Nephron (organoid): Measurements from ENCODE around the gene RFC4.
"Not testable (repeated sequence)": the region's sequence is repeated elsewhere in the genome, so short reads cannot be mapped to it uniquely, and the experiment has no call there.

Source experiments
- H3K27ac Mint-ChIP-seq, 3 experiments: 2 replicates each; pipeline ENCODE4 v1.8.0; 2020; ENCODE audit warnings: mixed read lengths in 3 of 3, mild to moderate bottlenecking in 2 of 3, moderate library complexity in 1 of 3
- H3K27me3 Mint-ChIP-seq: 2 replicates; pipeline ENCODE4 v1.8.0; 2021; ENCODE audit warnings: low read depth, mild to moderate bottlenecking, moderate library complexity, mixed read lengths
- H3K36me3 Mint-ChIP-seq: 2 replicates; pipeline ENCODE4 v1.8.0; 2020; ENCODE audit warnings: low read depth, mixed read lengths
- H3K4me1 Mint-ChIP-seq: 2 replicates; pipeline ENCODE4 v1.8.0; 2020; ENCODE audit warnings: mixed read lengths
- H3K4me3 Mint-ChIP-seq, 3 experiments: 2 replicates each; pipeline ENCODE4 v1.8.0; 2020; ENCODE audit warnings: mild to moderate bottlenecking in 3 of 3, mixed read lengths in 3 of 3, moderate library complexity in 2 of 3
- H3K9me3 Mint-ChIP-seq: 2 replicates; pipeline ENCODE4 v1.8.0; 2020; ENCODE audit warnings: mixed read lengths
- TF ChIP-seq, protein P1 (sequence below), 3 experiments: fragments of 200-600 bp; sonication (generic); IDR thresholded peaks; one replicate each; pipeline ENCODE4 v1.5.0; 2021; ENCODE audit warnings: antibody characterized with exemption in 3 of 3; ENCODE audit not compliant: unreplicated experiment in 3 of 3

The RFC4 gene

DNA sequence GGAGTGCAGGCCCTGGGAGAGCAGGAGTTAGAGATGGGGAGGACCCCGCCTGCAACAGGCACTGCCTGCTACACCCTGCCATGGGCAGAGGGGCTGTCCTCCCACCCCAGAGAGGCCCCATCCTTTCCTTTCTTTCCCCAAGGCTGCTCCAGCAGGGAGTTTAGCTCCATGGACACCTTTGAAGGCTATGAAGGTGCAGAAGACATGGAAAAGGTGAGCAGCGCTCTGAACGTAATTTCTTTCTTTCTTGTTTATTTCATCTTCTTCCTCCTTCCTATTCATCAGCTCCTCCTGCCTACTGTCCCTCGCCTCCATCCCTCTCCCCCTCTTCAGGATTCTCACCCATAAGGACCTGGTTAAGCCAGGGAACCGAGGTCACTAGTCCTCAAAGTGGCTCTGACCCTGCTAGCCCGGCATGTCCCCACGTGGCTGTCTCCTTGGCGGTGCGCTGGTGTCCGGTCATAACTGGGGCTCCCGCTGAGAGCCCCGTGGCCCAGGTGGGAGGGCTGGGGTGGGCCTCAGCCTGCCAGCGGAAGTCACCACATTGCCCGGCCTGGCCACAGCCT is 20.2 kb upstream of the RFC4 start:
- no peaks in the 10 kb centered on the region for H3K36me3 Mint-ChIP-seq
- TF ChIP-seq, protein P1, sequence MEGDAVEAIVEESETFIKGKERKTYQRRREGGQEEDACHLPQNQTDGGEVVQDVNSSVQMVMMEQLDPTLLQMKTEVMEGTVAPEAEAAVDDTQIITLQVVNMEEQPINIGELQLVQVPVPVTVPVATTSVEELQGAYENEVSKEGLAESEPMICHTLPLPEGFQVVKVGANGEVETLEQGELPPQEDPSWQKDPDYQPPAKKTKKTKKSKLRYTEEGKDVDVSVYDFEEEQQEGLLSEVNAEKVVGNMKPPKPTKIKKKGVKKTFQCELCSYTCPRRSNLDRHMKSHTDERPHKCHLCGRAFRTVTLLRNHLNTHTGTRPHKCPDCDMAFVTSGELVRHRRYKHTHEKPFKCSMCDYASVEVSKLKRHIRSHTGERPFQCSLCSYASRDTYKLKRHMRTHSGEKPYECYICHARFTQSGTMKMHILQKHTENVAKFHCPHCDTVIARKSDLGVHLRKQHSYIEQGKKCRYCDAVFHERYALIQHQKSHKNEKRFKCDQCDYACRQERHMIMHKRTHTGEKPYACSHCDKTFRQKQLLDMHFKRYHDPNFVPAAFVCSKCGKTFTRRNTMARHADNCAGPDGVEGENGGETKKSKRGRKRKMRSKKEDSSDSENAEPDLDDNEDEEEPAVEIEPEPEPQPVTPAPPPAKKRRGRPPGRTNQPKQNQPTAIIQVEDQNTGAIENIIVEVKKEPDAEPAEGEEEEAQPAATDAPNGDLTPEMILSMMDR (IDR thresholded peaks at IDR 0.05; ENCODE audit: unreplicated experiment in 3 of 3), result no peak

DNA sequence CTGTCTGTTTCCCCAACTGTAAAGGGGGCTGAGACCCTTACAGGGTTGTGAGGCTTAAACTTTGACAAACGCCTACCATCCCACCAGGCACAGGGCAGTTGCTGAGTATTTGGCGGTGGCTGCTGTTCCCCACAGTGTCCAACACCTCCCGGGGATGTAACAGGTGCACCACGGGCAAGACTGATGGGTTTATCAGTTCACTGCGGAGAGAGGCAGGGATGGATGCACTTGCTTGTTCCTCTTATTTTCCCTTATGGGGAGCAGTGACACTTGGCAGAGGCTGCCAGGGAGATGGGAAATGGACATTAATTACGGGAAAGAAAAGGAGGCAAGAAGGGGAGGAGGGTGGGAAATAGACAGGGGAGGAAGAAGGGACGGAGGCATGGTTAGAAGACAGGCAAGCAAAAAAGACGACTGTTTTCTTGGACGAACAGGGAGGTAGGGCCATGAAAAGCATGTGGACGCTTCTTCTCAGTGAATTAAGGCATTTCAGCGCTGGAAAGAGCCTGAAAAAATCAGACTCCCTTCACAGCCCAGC is 19.7 kb upstream of the RFC4 start:
- TF ChIP-seq, protein P1 (IDR thresholded peaks at IDR 0.05; ENCODE audit: unreplicated experiment in 3 of 3), result no peak
- Mint-ChIP-seq H3K36me3 (no peaks in the 10 kb centered on the region), H3K4me1 (peaks cover 10% of the 10 kb centered on the region), H3K27ac (no peak overlapping the region), H3K4me3 (peak overlapping the region; percentile 57 to 75 (median 70)), H3K27me3 (peaks cover 82% of the 10 kb centered on the region), H3K9me3 (peaks cover 3% of the 10 kb centered on the region)

More for the DNA sequence above, 20.2 kb upstream of the RFC4 start:
- peaks cover 3% of the 10 kb centered on the region for H3K9me3 Mint-ChIP-seq
- H3K4me3 Mint-ChIP-seq, result peak overlapping the region; percentile 57 to 75 (median 70)
- H3K4me1 Mint-ChIP-seq, result peaks cover 10% of the 10 kb centered on the region
- H3K27ac Mint-ChIP-seq, result no peak overlapping the region
- H3K27me3 Mint-ChIP-seq, result peaks cover 86% of the 10 kb centered on the region

DNA sequence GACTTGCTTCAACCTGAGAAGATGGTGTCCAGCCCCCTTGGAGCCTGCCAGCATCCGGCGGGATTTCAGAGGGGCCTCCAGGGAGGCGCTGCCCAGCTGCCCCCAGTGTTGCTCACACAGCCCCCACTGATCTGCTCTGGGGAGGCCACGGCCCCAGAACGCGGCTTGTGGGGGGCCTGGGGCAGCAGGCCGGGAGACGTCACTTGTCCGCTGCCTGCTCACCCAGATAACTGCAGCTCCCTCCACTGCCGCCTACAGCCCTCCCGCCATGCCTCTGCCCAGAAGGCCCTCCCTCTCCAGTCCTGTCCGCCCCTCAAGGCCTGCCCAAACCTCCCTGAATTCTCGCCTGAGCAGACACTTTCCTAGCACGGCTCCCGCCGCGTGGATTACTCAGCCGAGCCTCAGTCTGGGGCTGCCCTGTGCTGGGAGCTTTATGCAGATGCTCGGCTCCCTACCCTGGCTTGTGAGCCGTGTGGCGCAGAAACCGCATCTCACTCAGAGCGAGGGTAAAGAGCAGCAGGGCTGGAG is 19.1 kb upstream of the RFC4 start:
- H3K4me1 Mint-ChIP-seq, result peaks cover 10% of the 10 kb centered on the region
- peaks cover 3% of the 10 kb centered on the region for H3K9me3 Mint-ChIP-seq
- TF ChIP-seq, protein P1 (IDR thresholded peaks at IDR 0.05; ENCODE audit: unreplicated experiment in 3 of 3), result no peak
- peaks cover 77% of the 10 kb centered on the region for H3K27me3 Mint-ChIP-seq
- H3K4me3 Mint-ChIP-seq, result peak overlapping the region; percentile 57 to 75 (median 70)
- no peaks in the 10 kb centered on the region for H3K36me3 Mint-ChIP-seq
- no peak overlapping the region for H3K27ac Mint-ChIP-seq

DNA sequence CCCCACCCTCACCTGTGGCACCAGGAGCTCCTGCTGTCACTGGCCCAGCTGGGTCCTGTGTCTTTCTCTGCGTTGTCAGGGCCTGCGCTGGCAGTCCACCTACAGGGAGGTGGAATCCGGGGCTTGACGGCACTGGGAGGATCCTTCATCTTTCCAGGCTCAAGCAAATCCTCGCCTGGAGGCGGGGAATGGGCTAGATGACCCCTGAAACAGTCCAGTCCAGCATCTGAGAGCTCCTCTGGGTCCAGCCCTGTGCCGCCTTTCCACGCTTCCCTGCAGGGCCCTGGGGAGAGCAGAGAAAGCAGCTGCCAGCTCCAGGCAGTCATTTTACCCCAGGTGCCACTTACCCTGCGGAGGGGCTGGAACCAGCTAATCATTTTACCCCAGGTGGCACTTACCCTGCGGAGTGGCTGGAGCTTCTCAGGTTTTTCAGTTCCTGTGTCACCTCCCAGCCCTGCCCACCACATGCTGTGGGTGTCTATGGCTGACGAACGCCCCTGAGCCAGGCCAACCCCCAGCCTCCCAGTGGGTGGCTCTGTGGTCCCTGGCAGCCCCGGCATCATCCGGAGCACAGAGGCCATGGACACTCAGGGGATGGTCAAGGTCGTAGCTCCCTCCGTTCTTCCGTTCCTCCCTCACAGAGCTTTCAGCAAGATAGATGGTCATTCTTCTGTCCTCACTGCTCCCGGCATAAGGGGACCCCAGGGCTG is 18.3 kb upstream of the RFC4 start:
- Mint-ChIP-seq H3K27me3 (peaks cover 73% of the 10 kb centered on the region), H3K4me1 (peaks cover 10% of the 10 kb centered on the region), H3K9me3 (peaks cover under 1% of the 10 kb centered on the region), H3K27ac (no peak overlapping the region), H3K36me3 (no peaks in the 10 kb centered on the region), H3K4me3 (peak overlapping the region; percentile 57 to 75 (median 64))
- TF ChIP-seq, protein P1 (IDR thresholded peaks at IDR 0.05; ENCODE audit: unreplicated experiment in 3 of 3), result no peak

DNA sequence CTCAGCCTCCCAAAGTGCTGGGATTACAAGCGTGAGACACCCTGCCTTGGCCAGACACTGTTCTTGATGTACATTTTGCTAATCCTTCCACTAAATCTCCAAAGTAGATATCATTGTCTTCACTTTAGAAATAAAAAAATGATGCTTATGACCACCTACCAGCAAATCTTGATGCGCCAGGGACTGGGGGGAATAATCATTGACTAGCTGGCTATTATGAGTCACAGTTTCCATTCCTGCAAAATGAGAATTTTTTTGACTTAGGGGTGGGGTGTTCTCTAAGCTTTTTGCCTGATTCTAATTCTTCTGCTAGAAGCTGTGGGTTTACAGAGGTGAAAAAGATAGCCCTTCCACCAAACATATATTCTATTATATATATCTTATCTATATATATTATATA is 17.1 kb upstream of the RFC4 start:
- Mint-ChIP-seq H3K4me1 (peaks cover 10% of the 10 kb centered on the region), H3K9me3 (no peaks in the 10 kb centered on the region), H3K27me3 (peaks cover 61% of the 10 kb centered on the region), H3K36me3 (no peaks in the 10 kb centered on the region), H3K27ac (no peak overlapping the region), H3K4me3 (no peak overlapping the region)
- TF ChIP-seq, protein P1 (IDR thresholded peaks at IDR 0.05; ENCODE audit: unreplicated experiment in 3 of 3), result no peak

DNA sequence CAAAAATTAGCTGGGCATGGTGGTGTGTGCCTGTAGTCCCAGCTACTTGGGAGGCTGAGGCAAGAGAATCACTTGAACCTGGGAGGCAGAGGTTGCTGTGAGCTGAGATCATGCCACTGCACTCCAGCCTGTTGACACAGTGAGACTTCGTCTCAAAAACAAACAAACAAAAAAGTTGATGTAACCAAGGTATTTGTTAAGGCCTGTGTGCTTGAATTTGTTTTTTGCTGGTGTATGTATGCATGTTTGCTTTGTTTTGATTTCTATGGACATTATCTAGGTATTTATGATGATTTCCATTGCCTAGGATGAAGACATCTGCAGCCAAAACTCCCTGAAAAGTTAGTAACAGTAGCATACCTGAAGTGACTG is 16.1 kb upstream of the RFC4 start:
- H3K9me3 Mint-ChIP-seq, H3K4me1 Mint-ChIP-seq, H3K36me3 Mint-ChIP-seq, H3K27ac Mint-ChIP-seq, H3K4me3 Mint-ChIP-seq: not testable (repeated sequence)
- peaks cover 53% of the 10 kb centered on the region for H3K27me3 Mint-ChIP-seq
